ENCODE data around the gene RPRD2.

The RPRD2 gene

GRCh38 chr1:150472601-150473200 is 108.8 kb downstream of the RPRD2 start:
- no peak for TF ChIP-seq CTCF (IDR thresholded peaks at IDR 0.05; ENCODE audit: low read depth, low read length)
- H3K4me3 ChIP-seq (ENCODE audit: low read depth, low read length) = no peak overlapping the region

DNA sequence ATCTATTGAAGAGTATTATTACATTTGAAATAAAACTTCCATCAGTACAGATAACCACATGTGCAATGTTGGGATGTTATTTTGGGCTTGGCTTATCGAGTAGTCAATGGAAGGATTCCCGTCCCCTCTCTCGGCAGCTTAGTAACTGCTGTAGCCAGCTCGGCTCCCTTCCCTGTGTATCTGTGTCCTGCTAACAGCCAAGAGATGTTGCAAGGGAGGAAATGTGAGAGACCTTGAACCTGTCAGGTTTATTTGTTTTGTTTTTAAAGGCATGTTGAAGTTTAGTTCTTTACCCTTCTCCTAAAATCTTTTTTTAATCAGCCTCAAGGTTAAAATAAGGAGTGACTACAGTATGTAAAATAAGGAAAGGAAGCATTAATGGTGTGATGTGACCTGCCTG is 109.7 kb downstream of the RPRD2 start:
- H3K4me3 ChIP-seq (ENCODE audit: low read depth, low read length) = no peak overlapping the region
- TF ChIP-seq CTCF (IDR thresholded peaks at IDR 0.05; ENCODE audit: low read depth, low read length) = no peak

DNA sequence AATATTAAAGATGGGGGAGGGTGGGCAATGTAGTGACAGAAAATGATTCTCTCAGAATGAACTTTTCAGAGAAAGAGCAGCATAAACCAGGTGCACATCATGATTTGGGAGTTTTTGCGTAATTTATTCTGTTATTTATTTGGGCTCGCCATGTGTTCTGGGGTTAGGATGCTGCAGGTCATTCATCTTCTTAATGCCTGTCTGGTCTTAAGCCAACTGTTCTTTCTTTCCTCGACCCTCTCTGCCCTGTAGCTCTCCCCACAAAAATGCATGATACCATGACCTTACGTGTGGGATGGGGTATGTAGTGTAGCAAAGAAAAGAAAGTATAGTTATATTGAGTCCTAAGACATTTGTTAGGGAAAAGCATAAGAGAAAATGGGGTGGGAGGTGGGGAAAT is 110.9 kb downstream of the RPRD2 start:
- no peak for TF ChIP-seq CTCF (IDR thresholded peaks at IDR 0.05; ENCODE audit: low read depth, low read length)
- H3K4me3 ChIP-seq (ENCODE audit: low read depth, low read length) = no peak overlapping the region

DNA sequence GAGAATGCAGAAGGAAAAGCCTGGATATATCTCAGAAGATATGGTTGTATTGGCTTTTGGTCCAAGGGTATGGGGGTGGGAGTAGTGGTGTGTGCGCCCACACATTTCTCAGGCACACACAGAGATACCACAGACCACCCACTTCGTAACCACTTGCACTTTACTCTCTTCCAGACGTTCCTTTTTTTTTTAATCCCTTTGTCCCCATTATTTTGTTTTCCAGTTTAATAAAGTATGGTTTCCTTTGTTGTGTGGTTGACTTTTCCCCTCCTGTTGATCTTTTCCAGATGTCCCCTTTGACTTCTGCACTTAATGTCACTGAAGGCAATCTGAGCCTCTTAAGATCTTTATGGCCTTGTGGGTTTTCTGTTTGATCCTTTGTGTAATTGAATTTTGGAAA is 112.8 kb downstream of the RPRD2 start:
- H3K4me3 ChIP-seq (ENCODE audit: low read depth, low read length) = no peak overlapping the region
- TF ChIP-seq CTCF (IDR thresholded peaks at IDR 0.05; ENCODE audit: low read depth, low read length) = no peak

DNA sequence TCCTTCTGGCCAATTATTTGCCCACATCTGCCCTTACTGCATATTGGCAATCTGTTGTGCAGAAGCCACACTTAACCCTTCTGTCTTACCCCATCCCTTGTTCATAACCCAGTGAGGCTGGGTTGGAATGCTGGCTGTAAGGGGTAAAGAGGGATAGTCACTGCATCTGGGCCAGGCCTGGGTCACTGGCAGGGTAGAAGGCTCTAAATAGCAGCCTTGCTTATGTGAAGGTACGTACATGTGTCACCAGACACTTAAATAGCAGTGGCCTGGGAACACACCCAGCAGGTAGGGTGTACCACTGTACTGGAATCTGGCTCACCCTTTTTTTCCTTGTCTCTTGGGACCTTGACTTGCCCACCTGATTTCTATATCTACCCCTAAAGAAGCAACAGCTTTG is 113.4 kb downstream of the RPRD2 start:
- no peak for TF ChIP-seq CTCF (IDR thresholded peaks at IDR 0.05; ENCODE audit: low read depth, low read length)
- no peak overlapping the region for H3K4me3 ChIP-seq (ENCODE audit: low read depth, low read length)

GRCh38 chr1:150477733-150478132 is 113.8 kb downstream of the RPRD2 start:
- no peak for TF ChIP-seq CTCF (IDR thresholded peaks at IDR 0.05; ENCODE audit: low read depth, low read length)

GRCh38 chr1:150479370-150479769 is 115.4 kb downstream of the RPRD2 start:
- no peak overlapping the region for H3K4me3 ChIP-seq (ENCODE audit: low read depth, low read length)
- no peak for TF ChIP-seq CTCF (IDR thresholded peaks at IDR 0.05; ENCODE audit: low read depth, low read length)

More at GRCh38 chr1:150477733-150478132, 113.8 kb downstream of the RPRD2 start:
- H3K4me3 ChIP-seq (ENCODE audit: low read depth, low read length) = no peak overlapping the region

Measured in WI38 (cell line).